ENCODE data around the gene CCDC91. TPM values are rescaled to one million over a fixed set of nuclear protein-coding genes. Genes with fewer than 3 reads are reported as not detected.

The CCDC91 gene
- total and polyA plus RNA-seq, 9 of the 15 experiments (the other 6 are each of a cell fraction or from before 2014, with no cell fraction given), result 10.1 to 31.1 (median 26.3) TPM

- DNase-seq (ENCODE audit: extremely low read depth in 1 of 4, low spot score in 3 of 4) (no peak), FAIRE-seq (no peak), ATAC-seq (no peak)
- ChIA-PET POLR2A (no interaction called here), CTCF (ENCODE audit: low intra/inter-chr PET ratio) (no interaction called here)
- Histone ChIP-seq H3K9me1 (ENCODE audit: control insufficient read depth, insufficient read depth, low read length) (no peaks in the 10 kb centered on the region), H3K79me2 (ENCODE audit: control insufficient read depth, insufficient read depth, low read length) (peaks cover 39% of the 10 kb centered on the region), H3K27me3 (ENCODE audit: control insufficient read depth in 2 of 2, insufficient read depth in 2 of 2, low read length in 2 of 2) (no peaks in the 10 kb centered on the region), H3K36me3 (ENCODE audit: control insufficient read depth, insufficient read depth, low read length) (no peaks in the 10 kb centered on the region; the same call in 2 of the 3 replicates), H4K20me1 (replicated peaks; ENCODE audit: control insufficient read depth, insufficient read depth, low read length) (no peaks in the 10 kb centered on the region), H3K4me2 (ENCODE audit: insufficient read depth, low read length) (peak overlapping the region; percentile 78), H3K27ac (ENCODE audit: extremely low read depth, low read depth, low read length) (peak overlapping the region; percentile 96), H3K4me1 (replicated peaks in 1 of 2; ENCODE audit: control insufficient read depth in 2 of 2, insufficient read depth in 2 of 2, low read length in 2 of 2) (peaks cover 10 to 25% of the 10 kb centered on the region in 2 experiments; a peak in 3 of 5 replicates), H2AFZ (ENCODE audit: low read depth, low read length) (peak overlapping the region; percentile 86; the same call in 1 of the 2 replicates), H3K4me3 (peak overlapping the region; percentile 31; the same call in 1 of the 2 replicates), H3K9me3 (replicated peaks; ENCODE audit: control insufficient read depth, insufficient read depth, low read depth, low read length) (no peaks in the 10 kb centered on the region), H3K9ac (ENCODE audit: insufficient read depth in 1 of 2, low read depth in 2 of 2, low read length in 2 of 2) (peak overlapping the region in 1 of 2 experiments; percentile 69; a peak in 2 of 4 replicates)
- intact Hi-C loops (cut with micrococcal nuclease) (loop anchor here (2.0 to 5.0 kb wide), 2 partner anchors 52 to 111 kb away; partner anchors contain the start of gene CCDC91), in situ Hi-C loops (cut with MboI) (no loop called here)
- WGBS (ENCODE audit: insufficient coverage, low coverage, missing lambda C conversion rate), result 3% methylated on average over 2 of the region's 2 CpGs
- BruUV-seq (replicated peaks), result no TSS peak
- TF ChIP-seq FOSL1 (tag; conservative IDR thresholded peaks at IDR 0.05) (peak; percentile 92), NCOA2 (IDR thresholded peaks at IDR 0.05; ENCODE audit: partially characterized antibody in 2 of 2) (peak in 1 of 2 experiments; percentile 59), BRD4 (IDR thresholded peaks at IDR 0.05) (no peak), KLF10 (CRISPR knock-in tag; IDR thresholded peaks at IDR 0.05) (no peak), ZNF592 (IDR thresholded peaks at IDR 0.05) (no peak), ZNF766 (CRISPR knock-in tag; conservative IDR thresholded peaks at IDR 0.05) (peak; percentile 8; the same call in 1 of the 2 replicates), MLLT1 (IDR thresholded peaks at IDR 0.05) (no peak), TCFL5 (CRISPR knock-in tag; conservative IDR thresholded peaks at IDR 0.05) (no peak), SETDB1 (IDR thresholded peaks at IDR 0.05; ENCODE audit: low read length) (no peak), SREBF2 (CRISPR knock-in tag; IDR thresholded peaks at IDR 0.05) (no peak), SIRT6 (IDR thresholded peaks at IDR 0.05; ENCODE audit: low read depth, low read length) (no peak), HSF4 (CRISPR knock-in tag; IDR thresholded peaks at IDR 0.05; ENCODE audit: borderline replicate concordance) (no peak), ZC3H8 (IDR thresholded peaks at IDR 0.05) (no peak), ZNF347 (CRISPR knock-in tag; IDR thresholded peaks at IDR 0.05; ENCODE audit: low read depth) (no peak), NRF1 (conservative IDR thresholded peaks at IDR 0.05 in 1 of 2, IDR thresholded peaks at IDR 0.05 in 1 of 2) (no peak; a peak in 1 of 4 replicates), ZSCAN32 (CRISPR knock-in tag; IDR thresholded peaks at IDR 0.05) (no peak), ELF1 (tag; IDR thresholded peaks at IDR 0.05) (0 out of 2 replicates have a peak, but pooled peaks have one; percentile 34), MCM7 (IDR thresholded peaks at IDR 0.05) (no peak), ADNP (tag; IDR thresholded peaks at IDR 0.05) (peak; percentile 12; the same call in 1 of the 2 replicates)
Measured at GRCh38 chr12:28243310-28243633, 53.0 kb downstream of the CCDC91 start.
